Upper lobe of left lung (tissue), 6 donors: ENCODE results near the gene FOXL3. TPM values are rescaled to one million over a fixed set of nuclear protein-coding genes. Genes with fewer than 3 reads are reported as not detected.
A peak's percentile ranks its signal among the peaks of the same experiment; 100 is the strongest.

Experiments used
- ATAC-seq, 2 donors: fragments of 200-7000 bp; cut with Tn5 transposase; one replicate each; pipeline ENCODE4 v1.9.1; 2022; ENCODE audit warnings: mild to moderate bottlenecking in 2 of 2, moderate library complexity in 2 of 2; ENCODE audit not compliant: low FRiP score in 2 of 2
- DNase-seq, 2 donors: peaks; one replicate each; pipeline ENCODE4 v3.0.0-alpha.2; 2019 to 2020
- H3K27ac ChIP-seq, 4 donors: fragments of 200-600 bp; sonication (generic); one replicate each; pipeline ENCODE4 v1.5.1; 2016 to 2019
- H3K27me3 ChIP-seq, 4 donors: fragments of 200-600 bp; sonication (generic); one replicate each; pipeline ENCODE4 v1.5.1; 2017 to 2019
- H3K36me3 ChIP-seq, 4 donors: fragments of 200-600 bp; sonication (generic); one replicate each; pipeline ENCODE4 v1.5.1; 2016 to 2019
- H3K4me1 ChIP-seq, 4 donors: fragments of 200-600 bp; sonication (generic); one replicate each; pipeline ENCODE4 v1.5.1; 2018 to 2019
- H3K4me3 ChIP-seq, 4 donors: fragments of 200-600 bp; sonication (generic); one replicate each; pipeline ENCODE4 v1.5.1; 2017 to 2019; ENCODE audit warnings: mild to moderate bottlenecking in 2 of 4, moderate library complexity in 1 of 4
- H3K9me3 ChIP-seq, 4 donors: fragments of 200-600 bp; sonication (generic); one replicate each; pipeline ENCODE4 v1.5.1; 2018 to 2019
- EP300 ChIP-seq, 4 donors: sonication (generic); formaldehyde crosslinking; IDR thresholded peaks; one replicate each; pipeline ENCODE4 v1.5.1; 2017; ENCODE audit warnings: antibody characterized with exemption in 4 of 4, control low read depth in 2 of 4
- POLR2A ChIP-seq, 4 donors: fragments of 450-650 bp; IDR thresholded peaks; one replicate each; pipeline ENCODE4 v1.5.1; 2016 to 2017; ENCODE audit warnings: antibody characterized with exemption in 4 of 4, mild to moderate bottlenecking in 2 of 4
- POLR2AphosphoS5 ChIP-seq, 2 donors: sonication (generic); formaldehyde crosslinking; IDR thresholded peaks; one replicate each; pipeline ENCODE4 v1.5.1; 2017; ENCODE audit warnings: antibody characterized with exemption in 2 of 2
- WGBS, 2 donors: methylation state at CpG; one replicate each; pipeline ENCODE4 v1.1.5; 2017 to 2018; 5-methylcytosine and 5-hydroxymethylcytosine counted together
- total RNA-seq, 6 donors: library from RNA; depleted of rRNA in 4 of 6; stranded (reverse); fragments of >200 nt in 4 of 6; gene quantifications; one replicate each; pipeline versions ENCODE4 v1.1.0 to v1.2.1, GENCODE V29; 2016 to 2021
- TF ChIP-seq, protein P1 (sequence below), 6 experiments: fragments of 450-650 bp in 4 of 6; fragments of 200-600 bp in 2 of 6; sonication (generic) in 2 of 6; IDR thresholded peaks; one replicate each; pipeline ENCODE4 v1.5.1; 2016 to 2019; ENCODE audit warnings: antibody characterized with exemption in 6 of 6
- donor health status: DM: no; HTN: no; CAD: no; lungs with moderate emphysema.
- donor health status: DM: no; HTN: yes; CAD: no; lungs with severe emphysema.

FOXL3 gene
- total RNA-seq, 6 donors from 2014 or later = not detected

DNA sequence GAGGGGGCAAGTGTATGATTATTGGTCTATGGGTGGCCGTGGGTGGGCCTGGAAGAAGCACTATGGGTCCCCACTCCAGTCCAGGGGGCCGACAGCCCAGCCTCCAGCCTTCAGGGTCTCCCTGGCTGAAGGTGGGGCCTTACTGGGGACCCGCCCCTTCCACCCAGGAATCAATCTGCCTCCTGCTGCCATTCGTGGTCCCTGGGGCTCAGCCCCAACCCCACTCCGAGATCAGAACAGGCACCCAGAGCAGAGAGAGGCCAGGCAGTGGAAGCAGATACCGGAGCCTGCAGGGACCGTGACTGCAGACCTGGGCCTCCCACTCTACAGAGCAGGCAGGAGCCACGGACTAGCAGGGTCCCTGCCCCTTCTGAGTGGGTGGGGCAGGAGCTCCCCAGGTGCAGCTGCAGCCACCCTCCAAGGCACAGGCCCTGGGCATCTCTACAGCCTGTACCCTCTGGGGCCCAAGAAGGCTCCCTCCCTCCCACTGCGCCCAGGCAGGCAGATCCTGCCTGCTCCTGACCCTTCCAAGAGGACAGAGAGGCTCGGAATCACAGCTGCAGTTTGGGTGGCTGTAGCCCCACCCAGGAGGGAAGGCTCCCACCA, 13.6 kb upstream of the FOXL3 start:
- TF ChIP-seq, protein P1, sequence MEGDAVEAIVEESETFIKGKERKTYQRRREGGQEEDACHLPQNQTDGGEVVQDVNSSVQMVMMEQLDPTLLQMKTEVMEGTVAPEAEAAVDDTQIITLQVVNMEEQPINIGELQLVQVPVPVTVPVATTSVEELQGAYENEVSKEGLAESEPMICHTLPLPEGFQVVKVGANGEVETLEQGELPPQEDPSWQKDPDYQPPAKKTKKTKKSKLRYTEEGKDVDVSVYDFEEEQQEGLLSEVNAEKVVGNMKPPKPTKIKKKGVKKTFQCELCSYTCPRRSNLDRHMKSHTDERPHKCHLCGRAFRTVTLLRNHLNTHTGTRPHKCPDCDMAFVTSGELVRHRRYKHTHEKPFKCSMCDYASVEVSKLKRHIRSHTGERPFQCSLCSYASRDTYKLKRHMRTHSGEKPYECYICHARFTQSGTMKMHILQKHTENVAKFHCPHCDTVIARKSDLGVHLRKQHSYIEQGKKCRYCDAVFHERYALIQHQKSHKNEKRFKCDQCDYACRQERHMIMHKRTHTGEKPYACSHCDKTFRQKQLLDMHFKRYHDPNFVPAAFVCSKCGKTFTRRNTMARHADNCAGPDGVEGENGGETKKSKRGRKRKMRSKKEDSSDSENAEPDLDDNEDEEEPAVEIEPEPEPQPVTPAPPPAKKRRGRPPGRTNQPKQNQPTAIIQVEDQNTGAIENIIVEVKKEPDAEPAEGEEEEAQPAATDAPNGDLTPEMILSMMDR (IDR thresholded peaks at IDR 0.05) = no peak
- TF ChIP-seq EP300 (IDR thresholded peaks at IDR 0.05) = no peak
- no peak for TF ChIP-seq POLR2A (IDR thresholded peaks at IDR 0.05)
- no peak for TF ChIP-seq POLR2AphosphoS5 (IDR thresholded peaks at IDR 0.05)
- ATAC-seq = peak in 1 of 2 donors; percentile 30
- Histone ChIP-seq H3K36me3 (no peaks in the 10 kb centered on the region), H3K4me1 (no peaks in the 10 kb centered on the region), H3K9me3 (peaks cover 0 to 22% (median 0%) of the 10 kb centered on the region in 4 donors), H3K27ac (no peak overlapping the region), H3K27me3 (no peaks in the 10 kb centered on the region), H3K4me3 (no peak overlapping the region)
- no peak for DNase-seq
- 20 to 62% methylated on average over 1 to 10 of the region's 10 CpGs for WGBS, 2 donors

DNA sequence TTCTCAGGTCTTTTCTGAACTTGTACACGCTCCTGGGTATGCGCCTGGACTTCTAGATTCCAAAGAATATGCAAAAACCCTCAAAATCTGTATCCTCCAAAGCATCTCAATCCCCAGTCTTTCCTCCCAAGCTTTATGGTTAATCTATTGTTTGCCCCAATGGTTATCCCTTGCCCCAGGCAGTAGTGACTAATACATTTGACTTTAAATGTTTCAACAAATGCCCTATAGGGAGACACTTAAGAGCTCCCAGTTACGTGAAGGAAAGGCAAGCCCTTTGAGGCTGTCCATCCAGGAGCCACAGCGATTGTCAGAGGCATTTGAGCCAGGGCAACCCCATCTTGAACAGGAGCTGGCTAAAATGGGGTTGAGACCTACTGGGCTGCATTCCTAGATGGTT, 12.7 kb upstream of the FOXL3 start:
- Histone ChIP-seq H3K27ac (no peak overlapping the region), H3K4me1 (no peaks in the 10 kb centered on the region), H3K4me3 (no peak overlapping the region), H3K9me3 (peaks cover 0 to 22% (median 0%) of the 10 kb centered on the region in 4 donors), H3K36me3 (no peaks in the 10 kb centered on the region), H3K27me3 (no peaks in the 10 kb centered on the region)
- no peak for DNase-seq
- TF ChIP-seq EP300 (IDR thresholded peaks at IDR 0.05) (no peak), POLR2A (IDR thresholded peaks at IDR 0.05) (no peak), POLR2AphosphoS5 (IDR thresholded peaks at IDR 0.05) (no peak)
- TF ChIP-seq, protein P1 (IDR thresholded peaks at IDR 0.05) = no peak
- no peak for ATAC-seq
- WGBS, 2 donors = 93 to 94% methylated on average over 4 of the region's 4 CpGs

- H3K4me1 ChIP-seq = no peaks in the 10 kb centered on the region
- H3K36me3 ChIP-seq = no peaks in the 10 kb centered on the region
- WGBS, 2 donors = 89 to 93% methylated on average over 5 of the region's 5 CpGs
- H3K27me3 ChIP-seq = no peaks in the 10 kb centered on the region
- H3K4me3 ChIP-seq = no peak overlapping the region
- H3K9me3 ChIP-seq = peaks cover 0 to 14% (median 0%) of the 10 kb centered on the region in 4 donors
- no peak for TF ChIP-seq POLR2A (IDR thresholded peaks at IDR 0.05)
- no peak for TF ChIP-seq POLR2AphosphoS5 (IDR thresholded peaks at IDR 0.05)
- TF ChIP-seq, protein P1 (IDR thresholded peaks at IDR 0.05) = no peak
- no peak for TF ChIP-seq EP300 (IDR thresholded peaks at IDR 0.05)
- no peak overlapping the region for H3K27ac ChIP-seq
- ATAC-seq (no peak), DNase-seq (no peak)
Observed at GRCh38 chr7:278081-278480, 11.9 kb upstream of the FOXL3 start.

- ATAC-seq = no peak
- WGBS, 2 donors = 85 to 88% methylated on average over 4 to 10 of the region's 10 CpGs
- Histone ChIP-seq H3K9me3 (peaks cover 0 to 6% (median 0%) of the 10 kb centered on the region in 4 donors), H3K27ac (no peak overlapping the region), H3K4me3 (no peak overlapping the region), H3K36me3 (no peaks in the 10 kb centered on the region), H3K27me3 (no peaks in the 10 kb centered on the region), H3K4me1 (no peaks in the 10 kb centered on the region)
- DNase-seq = no peak
- TF ChIP-seq POLR2AphosphoS5 (IDR thresholded peaks at IDR 0.05) = no peak
Observed at GRCh38 chr7:279821-280220, 10.1 kb upstream of the FOXL3 start.

- no peaks in the 10 kb centered on the region for H3K27me3 ChIP-seq
- no peaks in the 10 kb centered on the region for H3K4me1 ChIP-seq
- TF ChIP-seq POLR2A (IDR thresholded peaks at IDR 0.05) (no peak), POLR2AphosphoS5 (IDR thresholded peaks at IDR 0.05) (no peak), EP300 (IDR thresholded peaks at IDR 0.05) (no peak)
- TF ChIP-seq, protein P1 (IDR thresholded peaks at IDR 0.05) = no peak
- no peak for DNase-seq
- peaks cover 0 to 6% (median 0%) of the 10 kb centered on the region in 4 donors for H3K9me3 ChIP-seq
- H3K27ac ChIP-seq = no peak overlapping the region
- ATAC-seq = no peak
- H3K4me3 ChIP-seq = no peak overlapping the region
- 77% methylated on average over 11 of the region's 11 CpGs for WGBS, 2 donors
- H3K36me3 ChIP-seq = no peaks in the 10 kb centered on the region
Observed at GRCh38 chr7:280461-280860, 9.5 kb upstream of the FOXL3 start.
